Measurements from ENCODE around the gene PXDN.

DNA sequence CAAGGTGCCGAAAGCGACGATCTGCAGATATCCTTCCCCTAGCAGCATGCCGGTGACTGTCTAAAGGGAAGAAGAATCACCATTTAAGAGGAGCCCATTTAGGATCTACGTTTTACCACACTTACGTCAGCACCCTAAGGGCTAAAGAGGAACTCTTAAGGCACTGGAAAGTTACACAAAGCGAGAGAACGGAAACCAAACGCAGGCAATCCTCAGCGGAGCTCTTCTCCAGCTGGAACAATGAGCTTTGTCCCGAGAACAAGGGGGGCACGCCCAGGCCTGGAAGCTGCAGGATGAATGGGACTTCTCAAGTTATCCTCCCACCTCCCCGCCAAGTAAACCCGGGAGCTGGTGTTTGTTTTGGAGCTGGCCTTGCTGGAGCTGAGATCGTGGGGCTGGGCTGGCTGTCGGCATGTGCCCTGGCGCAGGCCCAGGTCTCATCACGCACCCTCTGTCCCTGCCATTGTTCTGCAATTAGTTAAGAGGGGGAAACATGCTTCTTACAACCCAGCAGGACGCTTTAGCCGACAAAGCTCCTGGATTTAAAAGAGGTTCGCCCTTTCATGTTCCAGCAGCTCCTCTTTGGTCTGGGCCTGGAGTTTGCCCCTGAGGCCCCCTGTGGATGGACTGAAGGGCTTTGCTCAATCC, 36.4 kb downstream of the PXDN start:
- TF ChIP-seq YY1 (IDR thresholded peaks at IDR 0.05; ENCODE audit: insufficient read depth, insufficient read length): no peak
- no peak for TF ChIP-seq ZNF274 (IDR thresholded peaks at IDR 0.05; ENCODE audit: low read depth, low read length)
- no peak for TF ChIP-seq SUZ12 (IDR thresholded peaks at IDR 0.05; ENCODE audit: extremely low read depth, insufficient read depth, insufficient read length)

Measured in NT2/D1 (cell line).